NCI-H2029 (cell line): ENCODE results near the gene VWA8.
"Not testable (repeated sequence)": the region's sequence is repeated elsewhere in the genome, so short reads cannot be mapped to it uniquely, and the experiment has no call there.

Experiments used
- DNase-seq: peaks from one replicate; lab custom pipeline; 2025; lab: John Stamatoyannopoulos, UW

Gene VWA8

DNA sequence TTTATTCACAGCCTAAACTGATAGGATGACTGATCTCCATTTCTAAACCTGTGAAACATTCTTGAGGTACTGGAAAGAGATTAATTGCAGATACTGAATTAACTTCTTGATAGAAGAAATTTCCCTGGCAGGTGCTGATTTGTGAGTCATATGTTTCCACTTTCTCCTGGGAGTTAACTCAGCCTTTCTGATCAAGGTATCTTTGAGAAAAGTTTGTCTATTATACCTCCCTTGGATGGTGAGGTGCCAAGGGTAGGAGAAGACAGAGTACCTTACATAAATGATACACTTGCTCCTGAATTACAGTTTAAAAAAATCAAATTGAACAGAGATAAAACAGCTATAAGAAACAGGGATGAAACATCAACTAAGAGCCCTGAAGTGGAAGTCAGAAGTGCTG, 380.6 kb downstream of the VWA8 start:
- no peak for DNase-seq

GRCh38 chr13:41579881-41580280, 381.0 kb downstream of the VWA8 start:
- DNase-seq, result no peak

GRCh38 chr13:41579168-41579567, 381.7 kb downstream of the VWA8 start:
- DNase-seq, result no peak

- DNase-seq, result no peak
Measured at GRCh38 chr13:41578371-41578770, 382.5 kb downstream of the VWA8 start.

- no peak for DNase-seq
Measured at GRCh38 chr13:41577436-41577835, 383.5 kb downstream of the VWA8 start.

- not testable (repeated sequence) for DNase-seq
Measured at GRCh38 chr13:41573640-41574039, 387.3 kb downstream of the VWA8 start.

- not testable (repeated sequence) for DNase-seq
Measured at GRCh38 chr13:41571817-41572340, 389.0 kb downstream of the VWA8 start.

DNA sequence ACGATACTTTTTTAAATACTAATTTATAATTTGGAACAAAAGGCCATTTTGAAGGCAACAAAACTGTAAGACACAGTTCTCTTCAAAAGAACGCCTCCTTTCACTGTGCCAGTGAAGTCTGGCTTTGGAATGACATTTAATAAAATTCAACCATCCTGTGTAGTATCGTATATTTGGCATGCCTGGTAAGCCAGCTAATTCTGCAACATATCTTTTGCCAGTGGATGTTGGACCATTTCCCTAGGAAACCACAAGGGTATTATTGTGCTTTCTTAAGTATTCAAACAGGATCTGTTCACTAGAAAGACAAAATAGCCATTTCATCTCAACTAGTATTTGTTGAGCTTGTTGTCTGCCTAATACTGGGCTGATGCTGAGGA, 391.9 kb downstream of the VWA8 start:
- DNase-seq, result no peak

DNA sequence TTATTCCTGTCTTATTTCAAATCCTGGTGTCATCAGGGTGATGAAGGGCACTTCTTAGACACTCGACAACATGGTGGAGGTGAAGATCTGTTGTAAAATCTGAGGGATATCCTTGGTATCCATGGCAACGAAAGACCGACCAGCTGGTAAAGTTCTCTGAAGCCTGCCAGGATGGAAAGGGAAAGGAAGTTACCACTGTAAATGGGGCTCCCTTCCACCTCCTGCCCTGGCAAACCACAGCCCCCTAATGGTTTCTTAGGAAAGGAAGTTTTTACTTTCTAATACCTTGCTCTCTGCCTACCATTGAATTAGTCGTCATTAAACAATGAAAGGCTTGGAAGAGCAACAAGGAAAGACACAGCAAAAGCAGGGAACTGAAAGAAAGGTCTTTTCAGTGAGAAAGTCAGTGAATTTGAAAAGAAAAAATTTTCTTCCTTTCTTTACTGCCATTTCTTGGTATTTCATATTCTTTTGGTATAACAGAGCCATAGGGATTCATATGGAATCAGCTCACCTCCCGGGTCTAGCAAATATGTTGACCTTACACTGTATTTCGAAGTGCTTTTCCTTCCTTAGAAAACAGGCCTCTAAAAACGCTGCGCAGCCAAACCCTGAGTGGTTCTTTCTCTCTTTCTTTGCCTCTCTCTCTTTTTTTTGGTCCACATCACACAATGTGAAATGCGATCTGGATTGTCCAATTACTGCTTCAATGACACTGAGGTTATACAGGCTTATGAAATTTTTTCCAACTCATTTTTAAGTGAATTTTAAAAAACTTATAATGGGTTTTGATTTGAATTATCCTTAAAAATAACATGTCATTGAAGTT, 392.6 kb downstream of the VWA8 start:
- DNase-seq, result no peak

- no peak for DNase-seq
Measured at GRCh38 chr13:41567363-41567762, 393.5 kb downstream of the VWA8 start.

- DNase-seq, result no peak
Measured at GRCh38 chr13:41565846-41566245, 395.1 kb downstream of the VWA8 start.

GRCh38 chr13:41565216-41565615, 395.7 kb downstream of the VWA8 start:
- no peak for DNase-seq

DNA sequence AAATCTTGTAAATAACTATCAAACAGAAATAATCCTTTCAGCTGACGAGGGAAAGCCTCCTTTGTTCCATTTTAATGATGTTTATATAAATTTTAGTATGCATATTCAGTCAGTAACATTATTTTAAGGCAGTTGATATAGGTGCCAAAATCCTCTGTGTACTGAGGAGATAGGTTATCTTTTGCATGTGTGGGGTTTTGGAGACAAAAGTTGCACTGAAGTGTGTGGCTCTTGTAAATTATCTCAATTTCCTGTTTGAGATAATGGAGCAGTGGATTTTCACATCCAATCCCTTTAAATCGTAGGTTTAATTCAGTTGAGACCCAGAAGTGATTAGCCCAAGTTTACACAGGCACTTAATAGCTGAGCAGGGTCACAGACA, 396.9 kb downstream of the VWA8 start:
- DNase-seq, result no peak

- DNase-seq, result no peak
Measured at GRCh38 chr13:41563341-41563983, 397.4 kb downstream of the VWA8 start.

- DNase-seq, result no peak
Measured at GRCh38 chr13:41562541-41563178, 398.2 kb downstream of the VWA8 start.

GRCh38 chr13:41562083-41562482, 398.8 kb downstream of the VWA8 start:
- no peak for DNase-seq

GRCh38 chr13:41561170-41561569, 399.7 kb downstream of the VWA8 start:
- DNase-seq, result no peak

GRCh38 chr13:41558781-41559560, 401.9 kb downstream of the VWA8 start:
- DNase-seq, result no peak

DNA sequence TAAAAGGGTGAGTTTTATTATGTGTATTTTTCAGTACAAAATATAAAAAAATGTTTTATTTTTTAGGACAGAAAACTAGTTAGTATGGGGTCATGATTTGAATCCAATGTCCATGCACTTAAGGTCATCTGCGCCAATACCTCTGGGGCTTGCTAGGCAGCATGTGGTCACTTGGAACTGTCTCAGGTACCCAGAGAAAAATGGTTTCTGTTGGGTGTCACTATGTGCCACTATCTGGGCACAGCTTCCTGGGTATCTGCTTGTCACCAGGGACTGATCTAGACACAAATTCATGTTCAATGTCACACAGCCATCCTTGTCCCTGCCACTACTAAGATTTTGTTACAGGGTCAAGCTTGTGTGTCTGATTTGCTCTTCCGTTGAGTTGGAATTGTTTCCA, 403.2 kb downstream of the VWA8 start:
- no peak for DNase-seq

- DNase-seq, result no peak
Measured at GRCh38 chr13:41554626-41555386, 406.1 kb downstream of the VWA8 start.

- no peak for DNase-seq
Measured at GRCh38 chr13:41554180-41554579, 406.7 kb downstream of the VWA8 start.
